ENCODE measurements around the gene ZMYND8.

DNA sequence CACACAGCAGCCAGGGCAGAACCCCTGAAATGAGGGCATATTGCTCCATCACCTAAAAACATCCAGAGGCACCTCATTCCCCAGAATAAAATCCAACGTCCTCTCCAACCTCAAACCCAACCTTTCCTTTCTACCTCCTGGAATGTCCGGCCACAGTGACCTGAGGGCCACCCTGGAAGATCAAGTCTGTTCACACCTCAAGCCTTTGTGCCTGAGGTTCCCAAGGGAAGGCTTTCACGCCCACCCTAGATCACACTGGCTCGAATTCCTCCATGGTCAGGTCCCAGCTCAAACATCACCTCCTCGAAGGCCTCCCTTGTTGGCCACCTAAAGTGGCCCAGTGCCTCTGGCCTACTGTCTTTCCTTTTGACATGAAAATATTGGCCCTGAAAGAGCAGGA, 88.9 kb downstream of the ZMYND8 start:
- TF ChIP-seq CTCF (IDR thresholded peaks at IDR 0.05; ENCODE audit: control extremely low read depth in 1 of 3, insufficient read depth in 1 of 3, low read depth in 1 of 3, low read length in 3 of 3) (no peak), POLR2A (IDR thresholded peaks at IDR 0.05; ENCODE audit: control extremely low read depth in 1 of 2, low read depth in 2 of 2, low read length in 2 of 2) (peak in 1 of 2 experiments; percentile 46; a peak in 1 of 3 replicates), RXRA (IDR thresholded peaks at IDR 0.05; ENCODE audit: insufficient read depth, low read depth, low read length) (no peak), EP300 (IDR thresholded peaks at IDR 0.05; ENCODE audit: borderline replicate concordance in 1 of 2, low read depth in 2 of 2, low read length in 2 of 2) (no peak), POLR2AphosphoS5 (IDR thresholded peaks at IDR 0.05; ENCODE audit: low read depth, low read length) (no peak), SP1 (IDR thresholded peaks at IDR 0.05; ENCODE audit: low read depth, low read length) (no peak), ZNF274 (IDR thresholded peaks at IDR 0.05; ENCODE audit: borderline replicate concordance, extremely low read depth, low read length) (no peak)

Data from H1 (cell line).